Pancreas (tissue), 10 donors: Measurements from ENCODE around the gene ARL2BP. TPM values are rescaled to one million over a fixed set of nuclear protein-coding genes. Genes with fewer than 3 reads are reported as not detected.
"Not testable (repeated sequence)": the region's sequence is repeated elsewhere in the genome, so short reads cannot be mapped to it uniquely, and the experiment has no call there.

Experiments
- ATAC-seq, 4 donors: fragments of 200-7000 bp; cut with Tn5 transposase; one replicate each; pipeline versions ENCODE4 v1.8.0 to v1.9.1; 2020; ENCODE audit warnings: mild to moderate bottlenecking in 4 of 4, moderate library complexity in 4 of 4
- DNase-seq, 6 donors: peaks; one replicate each; pipeline ENCODE4 v3.0.0-alpha.2; 2020
- FAIRE-seq: peaks from 2 replicates; lab custom pipeline; 2012; peaks lifted over from hg19 to GRCh38; lab: Jason Lieb, UNC
- H3K27ac ChIP-seq, 4 donors: fragments of 200-600 bp; sonication (generic); 1 replicate in 3 of 4; 2 replicates in 1 of 4; pipeline versions ENCODE4 v1.5.0 to v1.8.0; 2020
- H3K27me3 ChIP-seq, 4 donors: fragments of 200-600 bp; one replicate each; pipeline ENCODE4 v1.8.0; 2021
- H3K36me3 ChIP-seq, 3 donors: fragments of 200-600 bp; sonication (generic) in 1 of 3; one replicate each; pipeline versions ENCODE4 v1.5.0 to v1.8.0; 2020 to 2021
- H3K4me1 ChIP-seq, 3 donors: fragments of 200-600 bp; one replicate each; pipeline ENCODE4 v1.8.0; 2021
- H3K4me3 ChIP-seq, 4 donors: fragments of 200-600 bp; sonication (generic) in 2 of 4; one replicate each; pipeline versions ENCODE4 v1.5.0 to v1.8.0; 2020 to 2021
- H3K9me3 ChIP-seq, 4 donors: fragments of 200-600 bp; one replicate each; pipeline ENCODE4 v1.8.0; 2021
- CTCF ChIP-seq, 4 donors: fragments of 200-600 bp; sonication (generic) in 3 of 4; IDR thresholded peaks; one replicate each; pipeline versions ENCODE4 v1.5.0 to v1.8.0; 2021; ENCODE audit warnings: antibody characterized with exemption in 4 of 4
- WGBS, 2 donors: extraction: QIAGEN DNeasy Blood & Tissue Kit; methylation state at CpG; one replicate each; pipeline ENCODE4 v1.1.7; 2013; 5-methylcytosine and 5-hydroxymethylcytosine counted together
- intact Hi-C, 3 donors: fragments of 100-400 bp; cut with DNase I; formaldehyde crosslinking; loops; one replicate each; pipeline versions ENCODE4 v1.11.1 to v1.14.2; 2022
- polyA plus RNA-seq, 2 donors: library from polyadenylated mRNA; stranded (reverse); fragments of 200-250 nt; gene quantifications; one replicate each; pipeline ENCODE4 v1.2.3, GENCODE V29; 2013
- total RNA-seq, 6 donors: library from RNA; stranded (reverse); fragmentation: NEBNext Ultra II Directional in 4 of 6; extraction: Animal tissue kit (Norgen Biotek cat#: 25700) in 4 of 6; gene quantifications; one replicate each; pipeline versions ENCODE4 v1.2.1 to v1.2.4, GENCODE V29; 2021 to 2023
- donor health status: healthy with polysubstance abuse.
- donor health status: DM: no; HTN: no; CAD: no; lungs with moderate emphysema.
- donor health status: DM: no; HTN: no; CAD: no.
- donor health status: control.
- donor health status: control.
- donor health status: Bipolar disorder and iron deficiency.
- donor health status: DM: yes; HTN: yes; CAD: no.
- donor health status: DM: no; HTN: no; CAD: no.
- donor health status: DM: no; HTN: no; CAD: no.
- donor health status: DM: yes; HTN: yes; CAD: no.

The ARL2BP gene
- total and polyA plus RNA-seq, 8 donors = 10.8 to 22.5 (median 14.7) TPM

- no peak for TF ChIP-seq CTCF (IDR thresholded peaks at IDR 0.05)
- WGBS, 2 donors = 6 to 22% methylated on average over 1 of the region's 1 CpG
- Histone ChIP-seq H3K27ac (no peak overlapping the region), H3K4me1 (peaks cover 11 to 26% (median 12%) of the 10 kb centered on the region in 3 donors), H3K36me3 (no peaks in the 10 kb centered on the region), H3K27me3 (no peaks in the 10 kb centered on the region), H3K9me3 (no peaks in the 10 kb centered on the region), H3K4me3 (no peak overlapping the region)
- intact Hi-C loops = no loop called here
- FAIRE-seq (no peak), ATAC-seq (peak in 2 of 4 donors; percentile 41 to 49), DNase-seq (peak in 1 of 6 donors; percentile 53)
These were observed 28.3 kb downstream of the ARL2BP start for GRCh38 chr16:57273359-57273758.

DNA sequence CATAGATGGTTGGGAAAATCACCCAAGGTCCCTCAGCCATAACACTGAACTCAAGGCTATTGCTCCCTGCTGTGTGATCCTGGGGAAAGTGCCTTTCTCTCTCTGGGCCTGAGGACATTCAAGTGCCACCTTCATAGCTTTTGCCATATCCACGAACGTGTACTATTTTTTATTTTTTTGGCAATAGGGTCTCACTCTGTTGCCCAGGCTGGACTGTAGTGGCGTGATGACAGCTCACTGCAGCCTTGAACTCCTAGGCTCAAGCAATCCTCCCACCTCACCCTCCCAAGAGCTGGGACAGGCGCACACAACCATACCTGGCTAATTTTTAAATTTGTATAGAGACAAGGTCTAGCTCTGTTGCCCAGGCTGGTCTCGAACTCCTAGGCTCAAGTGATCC is 28.8 kb downstream of the ARL2BP start:
- Histone ChIP-seq H3K27me3 (no peaks in the 10 kb centered on the region), H3K4me1 (peaks cover 6 to 22% (median 8%) of the 10 kb centered on the region in 3 donors), H3K4me3 (no peak overlapping the region), H3K36me3 (no peaks in the 10 kb centered on the region), H3K27ac (no peak overlapping the region), H3K9me3 (no peaks in the 10 kb centered on the region)
- WGBS, 2 donors = 85 to 86% methylated on average over 5 of the region's 5 CpGs
- intact Hi-C loops = no loop called here
- no peak for FAIRE-seq
- TF ChIP-seq CTCF (IDR thresholded peaks at IDR 0.05) = no peak
- no peak for ATAC-seq
- DNase-seq = peak in 1 of 6 donors; percentile 0

DNA sequence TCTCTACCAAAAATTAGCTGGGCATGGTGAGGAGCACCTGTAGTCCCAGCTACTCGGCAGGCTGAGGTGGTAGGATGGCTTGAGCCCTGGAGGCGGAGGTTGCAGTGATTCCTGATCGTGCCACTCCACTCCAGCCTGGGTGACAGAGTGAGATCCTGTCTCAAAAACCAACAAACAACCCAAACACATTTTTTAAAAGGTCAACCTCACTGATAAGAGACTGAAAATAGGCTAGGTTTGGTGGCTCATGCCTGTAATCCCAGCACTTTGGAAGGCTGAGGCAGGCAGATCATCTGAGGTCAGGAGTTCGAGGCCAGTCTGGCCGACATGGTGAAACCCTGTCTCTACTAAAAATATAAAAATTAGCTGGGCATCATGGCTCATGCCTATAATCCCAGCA is 30.9 kb downstream of the ARL2BP start:
- H3K4me1 ChIP-seq = peaks cover 3 to 26% (median 9%) of the 10 kb centered on the region in 3 donors
- H3K4me3 ChIP-seq, H3K27ac ChIP-seq, H3K27me3 ChIP-seq, FAIRE-seq, DNase-seq, H3K9me3 ChIP-seq, ATAC-seq, intact Hi-C loops, H3K36me3 ChIP-seq: not testable (repeated sequence)
- 58 to 61% methylated on average over 5 of the region's 5 CpGs for WGBS, 2 donors

DNA sequence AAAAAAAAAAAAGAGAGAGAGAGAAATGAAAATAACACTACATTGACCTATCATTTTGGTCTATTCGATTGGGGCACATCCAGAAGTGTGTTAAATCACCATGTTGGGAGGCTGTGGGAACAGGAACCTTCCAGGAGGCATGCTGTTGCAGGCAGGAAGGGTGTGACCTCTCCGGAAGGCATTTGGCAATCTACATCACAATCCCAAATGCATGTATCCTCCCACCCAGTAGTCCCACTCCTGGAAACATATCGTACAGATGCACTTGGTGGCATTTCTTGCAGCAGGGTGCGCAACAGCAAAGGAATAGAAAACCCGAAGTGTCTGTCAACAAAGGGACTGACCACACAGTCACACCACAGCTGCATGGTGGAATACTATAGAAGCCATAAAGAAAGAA is 31.5 kb downstream of the ARL2BP start:
- ATAC-seq (peak in 1 of 4 donors; percentile 17), FAIRE-seq (no peak), DNase-seq (no peak)
- H3K9me3 ChIP-seq = no peaks in the 10 kb centered on the region
- H3K4me3 ChIP-seq = no peak overlapping the region
- H3K4me1 ChIP-seq = peaks cover 7 to 29% (median 16%) of the 10 kb centered on the region in 3 donors
- no peaks in the 10 kb centered on the region for H3K36me3 ChIP-seq
- H3K27me3 ChIP-seq = no peaks in the 10 kb centered on the region
- no peak for TF ChIP-seq CTCF (IDR thresholded peaks at IDR 0.05)
- H3K27ac ChIP-seq = no peak overlapping the region
- WGBS, 2 donors = 70 to 76% methylated on average over 5 of the region's 5 CpGs
- intact Hi-C loops = no loop called here

GRCh38 chr16:57277586-57277985 is 32.5 kb downstream of the ARL2BP start:
- no peak for TF ChIP-seq CTCF (IDR thresholded peaks at IDR 0.05)
- no peaks in the 10 kb centered on the region for H3K27me3 ChIP-seq
- H3K9me3 ChIP-seq = no peaks in the 10 kb centered on the region
- intact Hi-C loops = no loop called here
- no peaks in the 10 kb centered on the region for H3K36me3 ChIP-seq
- 75 to 80% methylated on average over 1 of the region's 1 CpG for WGBS, 2 donors
- DNase-seq (peak in 1 of 6 donors; percentile 27), ATAC-seq (no peak), FAIRE-seq (no peak)
- peaks cover 7 to 33% (median 20%) of the 10 kb centered on the region in 3 donors for H3K4me1 ChIP-seq
- H3K4me3 ChIP-seq = no peak overlapping the region
- no peak overlapping the region for H3K27ac ChIP-seq
